GM21390 (cell line): ENCODE data around the gene CCDC194.

Source experiments
- ATAC-seq: cut with Tn5 transposase; IDR thresholded peaks from one replicate; pipeline ENCODE4 v1.9.1; 2021; ENCODE audit not compliant: unreplicated experiment

Gene CCDC194

GRCh38 chr19:17393914-17394313 is at the start of gene CCDC194:
Gene CCDC194 (minus strand): TSS chr19:17394196. CDS start chr19:17394158, 38 bp downstream.
- ATAC-seq, result no peak

- ATAC-seq, result no peak
Observed at GRCh38 chr19:17441241-17442021, 47.4 kb upstream of the CCDC194 start.

GRCh38 chr19:17436874-17437267 is 42.9 kb upstream of the CCDC194 start:
- ATAC-seq, result no peak

- no peak for ATAC-seq
Observed at GRCh38 chr19:17436094-17436873, 42.3 kb upstream of the CCDC194 start.

- ATAC-seq, result no peak
Observed at GRCh38 chr19:17435218-17435617, 41.2 kb upstream of the CCDC194 start.

GRCh38 chr19:17431417-17431816 is 37.4 kb upstream of the CCDC194 start:
- no peak for ATAC-seq

GRCh38 chr19:17429641-17430113 is 35.7 kb upstream of the CCDC194 start:
- no peak for ATAC-seq

- ATAC-seq, result no peak
Observed at GRCh38 chr19:17424743-17425365, 30.9 kb upstream of the CCDC194 start.

GRCh38 chr19:17423429-17424208 is 29.6 kb upstream of the CCDC194 start:
- no peak for ATAC-seq

GRCh38 chr19:17421942-17422341 is 27.9 kb upstream of the CCDC194 start:
- no peak for ATAC-seq

- ATAC-seq, result peak; percentile 15
Observed at GRCh38 chr19:17420475-17420924, 26.5 kb upstream of the CCDC194 start.

- peak; percentile 78 for ATAC-seq
Observed at GRCh38 chr19:17419621-17420474, 25.9 kb upstream of the CCDC194 start, which contains the start of gene MVB12A. Gene MVB12A (plus strand): TSS chr19:17420047. CDS start chr19:17420136, 89 bp downstream.

- ATAC-seq, result no peak
Observed at GRCh38 chr19:17419154-17419620, 25.2 kb upstream of the CCDC194 start.

- no peak for ATAC-seq
Observed at GRCh38 chr19:17418710-17419109, 24.7 kb upstream of the CCDC194 start.

- no peak for ATAC-seq
Observed at GRCh38 chr19:17415121-17415520, 21.1 kb upstream of the CCDC194 start.

GRCh38 chr19:17414097-17414496 is 20.1 kb upstream of the CCDC194 start:
- ATAC-seq, result no peak

- no peak for ATAC-seq
Observed at GRCh38 chr19:17411801-17412200, 17.8 kb upstream of the CCDC194 start.

- no peak for ATAC-seq
Observed at GRCh38 chr19:17409990-17410389, 16.0 kb upstream of the CCDC194 start.

- ATAC-seq, result no peak
Observed at GRCh38 chr19:17406887-17407196, 12.8 kb upstream of the CCDC194 start.
